ENCODE results near the gene RBM42. TPM values are rescaled to one million over a fixed set of nuclear protein-coding genes. Genes with fewer than 3 reads are reported as not detected.

Gene RBM42
- 49.6 and 56.5 TPM in 2 replicates for total RNA-seq

GRCh38 chr19:35628565-35629331 is at the start of gene RBM42:
TSS of gene RBM42 (plus strand) at chr19:35629036. CDS start at chr19:35629154, 118 bp downstream.

GRCh38 chr19:35585848-35586247 is 43.0 kb upstream of the RBM42 start, which contains the start of gene PMIS2:
TSS of gene PMIS2 (plus strand) at chr19:35586173. CDS start at chr19:35586260, 87 bp downstream.

GRCh38 chr19:35612559-35613321 is 16.1 kb upstream of the RBM42 start, which contains the start of gene HAUS5:
TSS of gene HAUS5 (plus strand) at chr19:35612735. CDS start at chr19:35612795, 60 bp downstream.

GRCh38 chr19:35641515-35642151 is 12.8 kb downstream of the RBM42 start, which contains the start of gene ETV2:
TSS of gene ETV2 (plus strand) at chr19:35641745. CDS start at chr19:35642461, 716 bp downstream.

GRCh38 chr19:35648017-35648961 is 19.5 kb downstream of the RBM42 start, which contains the start of gene COX6B1:
TSS of gene COX6B1 (plus strand) at chr19:35648323. CDS start at chr19:35651244, 2,921 bp downstream.

GRCh38 chr19:35666251-35666913 is 37.5 kb downstream of the RBM42 start, which contains the start of gene UPK1A:
TSS of gene UPK1A (plus strand) at chr19:35666517. CDS start at chr19:35666813, 296 bp downstream.

Other genes starting within 250 kb of the RBM42 start
- not detected in 2 replicates for gene FFAR2, start 180.8 kb upstream of the RBM42 start, total RNA-seq
- gene KRTDAP, start 138.6 kb upstream of the RBM42 start, total RNA-seq = not detected in 2 replicates
- gene DMKN, start 115.4 kb upstream of the RBM42 start, total RNA-seq = not detected in 2 replicates
- gene SBSN, start 100.7 kb upstream of the RBM42 start, total RNA-seq = not detected in 2 replicates
- not detected in 2 replicates for gene GAPDHS, start 95.6 kb upstream of the RBM42 start, total RNA-seq
- 58.0 and 58.8 TPM in 2 replicates for gene TMEM147, start 83.4 kb upstream of the RBM42 start, total RNA-seq
- not detected in 2 replicates for gene ATP4A, start 65.4 kb upstream of the RBM42 start, total RNA-seq
- not detected in 2 replicates for gene PMIS2, start 42.9 kb upstream of the RBM42 start, total RNA-seq
- 8.5 and 9.1 TPM in 2 replicates for gene HAUS5, start 16.3 kb upstream of the RBM42 start, total RNA-seq
- gene ETV2, start 12.7 kb downstream of the RBM42 start, total RNA-seq = 0.29 and 0.65 TPM in 2 replicates
- gene COX6B1, start 19.3 kb downstream of the RBM42 start, total RNA-seq = 214 and 293 TPM in 2 replicates
- not detected in 2 replicates for gene UPK1A, start 37.5 kb downstream of the RBM42 start, total RNA-seq
- not detected in 2 replicates for gene ZBTB32, start 75.5 kb downstream of the RBM42 start, total RNA-seq
- gene KMT2B, start 89.0 kb downstream of the RBM42 start, total RNA-seq = 8.5 and 9.4 TPM in 2 replicates
- gene IGFLR1, start 113.4 kb downstream of the RBM42 start, total RNA-seq = 0.76 and 0.98 TPM in 2 replicates
- gene U2AF1L4, start 116.4 kb downstream of the RBM42 start, total RNA-seq = 2.3 and 2.8 TPM in 2 replicates
- gene PSENEN, start 116.6 kb downstream of the RBM42 start, total RNA-seq = 14.8 and 15.7 TPM in 2 replicates
- 12.1 and 16.7 TPM in 2 replicates for gene LIN37, start 119.5 kb downstream of the RBM42 start, total RNA-seq
- gene HSPB6, start 128.0 kb downstream of the RBM42 start, total RNA-seq = 0.38 and 0.65 TPM in 2 replicates
- 7.2 and 7.3 TPM in 2 replicates for gene PROSER3, start 129.1 kb downstream of the RBM42 start, total RNA-seq
- gene ARHGAP33, start 146.5 kb downstream of the RBM42 start, total RNA-seq = 3.3 and 3.7 TPM in 2 replicates
- gene PRODH2, start 183.8 kb downstream of the RBM42 start, total RNA-seq = not detected in 2 replicates
- not detected in 2 replicates for gene NPHS1, start 223.5 kb downstream of the RBM42 start, total RNA-seq
- not detected in 2 replicates for gene KIRREL2, start 227.9 kb downstream of the RBM42 start, total RNA-seq
- 4.2 and 4.6 TPM in 2 replicates for gene APLP1, start 239.5 kb downstream of the RBM42 start, total RNA-seq

Measured in vein endothelial cell (primary cell).